ENCODE measurements around the gene NCK2.
"Not testable (repeated sequence)": the region's sequence is repeated elsewhere in the genome, so short reads cannot be mapped to it uniquely, and the experiment has no call there.

The NCK2 gene

DNA sequence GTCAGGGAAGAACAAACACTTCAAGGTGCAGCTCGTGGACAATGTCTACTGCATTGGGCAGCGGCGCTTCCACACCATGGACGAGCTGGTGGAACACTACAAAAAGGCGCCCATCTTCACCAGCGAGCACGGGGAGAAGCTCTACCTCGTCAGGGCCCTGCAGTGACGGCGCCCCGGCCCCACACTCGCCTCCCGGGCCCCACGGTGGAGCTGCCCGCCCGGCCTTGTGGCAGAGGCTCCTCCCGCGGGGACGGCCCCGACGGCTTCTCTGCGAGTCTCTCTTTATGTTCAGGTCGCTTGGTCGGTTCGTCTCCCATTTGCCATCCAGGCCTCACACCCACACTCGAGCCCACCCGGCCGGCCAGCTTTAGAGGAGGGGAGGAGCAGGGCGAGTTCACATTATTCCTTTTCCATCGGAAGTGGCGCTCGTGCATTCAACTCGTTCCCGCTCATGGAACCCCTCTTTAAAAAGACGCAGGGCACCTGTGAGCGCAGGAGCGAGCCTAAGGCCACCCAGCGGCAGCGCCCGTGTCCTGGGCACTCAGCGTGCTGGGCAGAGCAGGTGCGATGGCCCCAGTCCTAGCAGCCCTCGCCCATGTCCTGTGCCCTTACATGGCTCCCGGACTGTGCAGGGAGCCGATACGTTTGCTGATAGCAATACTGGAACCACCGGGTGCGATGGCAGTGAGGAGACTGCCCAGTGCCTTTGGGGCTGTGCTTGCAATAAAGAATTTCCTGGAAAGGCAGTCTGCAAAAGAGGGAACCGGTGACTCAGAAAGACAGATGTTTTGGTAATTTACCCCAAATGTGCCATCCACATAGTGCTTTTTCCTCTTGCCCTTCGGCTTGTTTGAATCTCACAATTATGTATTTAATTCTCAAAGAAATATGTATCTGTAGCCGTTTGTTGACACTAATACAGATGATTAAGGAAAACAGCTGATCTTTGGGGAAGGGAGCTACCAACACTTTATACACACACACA, 148.6 kb downstream of the NCK2 start:
- no peak for DNase-seq (ENCODE audit: low spot score)

DNA sequence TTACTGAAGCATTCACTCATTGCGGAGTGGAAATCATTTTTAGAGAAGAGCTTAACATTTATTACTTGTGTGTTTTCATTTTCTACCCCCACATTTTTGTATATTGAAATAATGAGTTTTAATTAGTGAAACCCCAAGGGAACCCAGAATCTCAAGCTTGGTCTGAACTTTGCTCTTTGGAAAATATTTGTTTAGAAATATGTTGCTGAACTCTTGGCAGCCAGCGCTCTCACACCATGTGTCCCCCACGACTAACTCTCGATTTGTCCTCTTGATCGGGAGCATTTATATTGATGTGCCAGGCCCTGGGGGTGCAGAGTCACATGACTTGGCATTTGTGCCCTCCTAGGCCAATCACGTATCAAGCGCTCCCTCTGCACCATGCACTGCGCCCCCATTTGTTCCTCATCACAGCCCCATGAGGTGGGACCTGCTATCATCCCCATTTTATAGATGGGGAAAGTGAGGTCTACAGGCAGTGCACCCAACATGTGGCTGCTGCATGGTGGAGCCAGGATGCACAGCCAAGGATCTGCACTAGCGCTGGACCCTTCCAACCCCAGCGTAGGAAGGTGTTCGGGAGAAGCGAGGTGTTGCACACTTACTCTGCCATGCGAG, 149.7 kb downstream of the NCK2 start:
- no peak for DNase-seq (ENCODE audit: low spot score)

DNA sequence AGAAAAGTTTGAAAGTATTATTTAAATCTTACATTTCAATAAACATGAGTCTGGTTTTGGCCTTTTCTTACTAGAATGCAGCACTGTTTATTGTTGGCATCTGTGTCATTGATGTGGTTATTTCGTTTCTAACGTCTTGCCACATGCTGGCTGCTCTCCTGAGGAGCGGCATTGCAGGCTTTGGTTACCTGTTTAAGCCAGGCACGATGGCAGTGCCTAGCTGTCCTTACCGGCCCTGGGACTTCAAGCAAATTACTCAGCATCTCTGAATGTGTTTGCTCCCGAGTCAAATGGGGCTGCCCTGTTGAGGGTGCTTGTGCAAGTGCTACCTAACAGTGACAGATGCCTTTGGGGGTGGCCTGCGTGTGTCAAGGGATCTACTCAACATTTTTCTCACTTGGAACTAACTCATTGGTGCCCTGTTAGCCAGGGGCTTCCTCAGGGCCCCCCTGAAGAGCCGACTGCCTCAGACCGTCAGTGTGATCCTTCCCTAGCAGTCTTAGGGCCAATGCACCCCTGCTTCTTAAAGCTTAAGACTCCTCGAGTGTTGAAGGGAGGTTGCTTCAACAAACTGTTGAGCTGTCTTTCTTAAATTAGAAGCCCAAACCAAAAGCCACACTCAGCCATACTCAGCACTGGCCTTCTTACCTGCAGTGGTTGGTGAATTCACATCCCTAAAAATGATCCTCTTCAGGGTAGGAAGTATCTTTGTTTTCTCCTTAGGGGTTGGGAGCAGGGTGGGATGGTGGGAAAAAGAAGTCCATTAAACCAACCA, 151.5 kb downstream of the NCK2 start:
- DNase-seq (ENCODE audit: low spot score), result no peak

DNA sequence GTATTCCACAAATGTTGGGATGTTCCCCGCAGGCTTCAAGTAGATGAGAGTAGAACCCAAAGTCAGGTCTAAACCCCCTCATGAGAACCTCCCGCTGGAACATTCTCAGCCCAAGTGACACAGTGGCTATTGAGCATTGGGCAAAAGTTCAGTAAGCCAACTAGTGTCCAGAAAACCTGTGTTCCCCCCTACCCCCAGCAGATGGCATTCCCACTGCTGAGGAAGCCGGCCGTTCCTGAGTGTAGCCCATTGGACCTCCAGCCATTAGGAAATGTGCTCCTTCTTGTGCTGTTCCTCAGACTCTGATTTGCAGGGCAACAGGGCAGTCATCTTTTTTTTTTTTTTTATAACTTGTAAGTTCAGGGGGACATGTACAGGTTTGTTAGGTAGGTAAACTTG, 152.1 kb downstream of the NCK2 start:
- DNase-seq (ENCODE audit: low spot score), result no peak

DNA sequence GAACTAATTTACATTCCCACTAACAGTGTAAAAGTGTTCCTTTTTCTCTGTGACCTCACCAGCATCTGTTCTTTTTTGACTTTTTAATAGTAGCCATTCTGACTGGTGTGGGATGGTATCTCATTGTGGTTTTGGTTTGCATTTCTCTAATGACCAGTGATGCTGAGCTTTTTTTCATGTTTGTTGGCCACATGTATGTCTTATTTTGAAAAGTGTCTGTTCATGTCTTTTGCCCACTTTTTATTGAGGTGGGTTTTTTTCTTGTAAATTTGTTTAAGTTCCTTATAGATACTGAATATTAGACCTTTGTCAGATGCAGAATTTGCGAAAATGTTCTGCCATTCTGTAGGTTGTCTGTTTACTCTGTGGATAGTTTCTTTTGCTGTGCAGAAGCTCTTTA, 153.0 kb downstream of the NCK2 start:
- DNase-seq (ENCODE audit: low spot score), result not testable (repeated sequence)

DNA sequence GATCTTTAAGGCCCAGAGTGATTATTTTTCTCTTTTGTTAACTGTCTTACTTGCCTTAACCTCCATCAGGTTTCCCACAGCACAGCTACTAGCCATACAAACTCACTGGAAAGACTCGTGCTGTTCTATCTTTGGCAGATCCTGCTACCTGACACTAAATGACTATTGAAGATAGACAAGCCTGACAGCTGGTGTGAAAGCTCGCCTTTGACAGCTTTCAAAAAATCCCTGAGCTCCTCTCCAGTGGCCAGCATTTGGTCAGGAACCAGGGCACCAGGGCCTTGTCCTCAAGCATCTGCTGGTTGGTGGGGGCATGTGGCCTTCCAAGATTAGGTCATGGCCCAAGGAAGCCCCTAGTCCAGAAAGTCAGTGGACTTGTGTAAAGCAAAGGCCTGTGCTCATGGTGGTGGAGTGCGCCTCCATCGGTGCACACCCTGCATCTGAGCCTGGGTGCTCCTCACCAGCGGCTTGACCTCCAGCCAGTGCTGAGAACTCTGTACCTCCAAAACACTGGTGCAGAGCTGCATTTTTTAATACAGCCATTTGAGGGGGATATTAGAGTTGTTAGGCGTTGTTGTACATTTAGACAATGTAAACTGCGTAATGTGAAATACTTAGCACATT, 158.5 kb downstream of the NCK2 start:
- DNase-seq (ENCODE audit: low spot score), result no peak

DNA sequence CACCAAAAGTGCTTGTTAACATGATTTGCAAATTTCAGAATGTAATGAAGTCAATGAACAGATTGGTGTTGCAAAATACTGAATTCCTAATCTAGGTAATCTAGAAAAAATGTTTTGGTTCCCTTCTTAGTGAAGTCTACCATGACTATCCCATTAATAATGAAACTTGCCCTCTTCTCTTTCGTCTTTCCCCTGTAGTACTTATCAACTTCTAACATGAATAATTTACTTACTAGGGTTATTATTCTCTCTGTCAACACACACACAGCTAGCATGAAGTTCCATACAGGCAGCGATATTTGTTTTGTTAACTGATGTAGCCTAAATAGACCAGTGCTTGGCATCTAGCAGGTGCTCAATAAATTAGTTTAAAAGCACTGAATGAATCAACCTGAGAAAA, 160.2 kb downstream of the NCK2 start:
- DNase-seq (ENCODE audit: low spot score), result no peak

DNA sequence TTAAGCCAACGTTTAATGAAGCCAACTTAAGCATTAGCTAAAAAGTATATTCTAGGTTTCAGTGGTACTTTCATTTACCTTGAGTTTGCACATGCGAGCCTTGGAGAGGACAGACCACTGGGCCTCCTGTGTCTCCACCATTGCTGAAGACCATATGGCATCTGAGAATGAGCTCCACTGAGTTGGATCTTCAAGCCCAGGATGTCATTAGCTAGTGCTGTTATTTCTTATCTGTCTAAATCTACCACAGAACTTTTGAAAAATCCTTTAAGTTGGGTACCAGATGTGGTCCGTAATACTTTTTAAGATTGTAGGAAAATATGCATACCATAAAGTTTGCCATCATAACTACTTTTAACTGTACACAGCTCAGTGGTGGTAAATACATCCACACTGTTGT, 161.8 kb downstream of the NCK2 start:
- no peak for DNase-seq (ENCODE audit: low spot score)

DNA sequence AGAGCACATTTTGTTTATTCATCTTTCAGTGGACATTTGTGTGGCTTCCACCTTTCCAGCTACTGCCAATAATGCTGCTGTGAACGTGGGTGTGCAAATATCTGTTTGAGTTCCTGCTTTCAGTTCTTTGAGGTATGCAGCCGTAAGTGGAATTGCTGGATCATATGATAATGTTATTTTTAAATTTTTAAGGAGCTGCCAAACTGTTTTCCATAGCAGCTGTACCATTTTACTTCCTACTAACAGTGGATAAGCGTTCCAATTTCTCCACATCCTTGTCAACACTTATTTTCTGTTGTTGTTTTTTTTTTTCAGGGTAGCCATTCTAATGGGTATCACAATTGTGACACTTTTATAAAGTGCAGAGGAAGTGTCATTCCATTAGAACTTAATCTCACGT, 162.5 kb downstream of the NCK2 start:
- no peak for DNase-seq (ENCODE audit: low spot score)

DNA sequence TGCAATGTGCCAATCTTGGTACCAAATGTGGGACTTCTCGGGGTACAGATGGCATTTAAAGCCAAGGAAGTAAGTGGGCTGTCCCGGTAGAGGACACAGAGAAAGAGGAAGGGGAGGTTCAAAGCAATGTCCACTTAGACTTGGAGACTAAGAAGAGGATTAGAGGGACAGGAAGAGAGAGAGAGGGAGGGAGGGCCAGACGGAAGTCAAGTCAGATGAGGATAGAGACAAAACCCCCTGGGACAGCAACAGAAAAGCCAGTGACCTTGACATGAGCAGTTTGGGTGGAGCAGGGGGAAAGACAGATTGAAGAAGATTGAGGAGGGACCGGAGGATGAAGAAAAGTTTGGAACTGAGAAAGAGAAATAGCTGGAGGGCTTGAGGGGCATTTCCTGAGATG, 164.5 kb downstream of the NCK2 start:
- DNase-seq (ENCODE audit: low spot score), result no peak

DNA sequence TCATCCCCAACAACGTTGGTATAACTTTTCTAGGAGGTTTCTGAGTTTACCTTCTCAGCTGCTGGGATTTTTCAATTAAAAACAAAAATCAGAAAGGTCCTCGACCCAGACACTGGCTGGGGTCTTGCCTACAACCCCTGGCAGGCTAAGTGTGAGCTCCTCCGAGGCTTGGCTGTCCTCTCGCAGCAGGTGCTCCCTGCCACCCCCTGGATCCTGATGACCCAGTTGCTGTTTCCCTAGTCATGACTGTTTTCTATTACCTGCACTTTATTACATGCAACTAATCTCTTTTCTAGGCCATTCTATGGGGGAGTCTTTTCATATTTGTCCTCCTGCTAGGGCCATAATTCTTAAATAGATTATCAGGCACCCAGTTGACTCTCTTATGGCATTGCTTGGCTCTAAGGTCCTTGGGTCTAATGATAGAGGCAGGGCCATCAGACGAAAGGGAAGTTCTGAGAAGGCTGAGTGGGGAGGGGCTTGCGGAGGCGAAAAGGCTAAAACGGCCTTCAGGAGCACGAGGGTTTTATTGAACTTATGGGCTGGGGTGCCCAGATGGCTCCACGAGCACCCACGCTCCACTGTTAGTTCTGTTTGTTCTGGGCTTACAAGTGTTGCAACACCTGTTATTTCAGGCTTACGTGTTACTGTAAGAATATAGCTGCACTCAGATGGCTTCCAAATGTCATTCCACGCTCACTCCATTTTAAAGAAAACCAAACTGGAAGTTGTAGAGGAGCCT, 166.0 kb downstream of the NCK2 start:
- DNase-seq (ENCODE audit: low spot score), result no peak

DNA sequence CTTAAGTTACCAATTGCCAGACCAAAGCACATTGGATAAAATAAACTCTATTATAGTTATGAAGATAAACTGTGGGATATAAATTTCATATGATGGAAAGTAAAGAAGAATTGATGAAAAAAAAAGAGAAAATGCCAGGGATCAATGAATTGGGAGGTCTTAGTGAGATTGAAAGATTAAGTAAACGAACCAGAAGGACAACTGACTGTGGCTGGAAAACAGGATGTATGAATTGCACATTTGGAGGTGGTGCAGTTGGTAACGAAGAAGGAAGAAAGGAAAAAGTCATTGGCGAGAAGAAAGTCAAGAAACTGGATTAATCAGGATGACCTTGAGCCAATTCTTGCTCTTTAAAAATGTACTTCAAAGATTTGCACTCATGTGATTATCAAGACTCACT, 166.7 kb downstream of the NCK2 start:
- no peak for DNase-seq (ENCODE audit: low spot score)

DNA sequence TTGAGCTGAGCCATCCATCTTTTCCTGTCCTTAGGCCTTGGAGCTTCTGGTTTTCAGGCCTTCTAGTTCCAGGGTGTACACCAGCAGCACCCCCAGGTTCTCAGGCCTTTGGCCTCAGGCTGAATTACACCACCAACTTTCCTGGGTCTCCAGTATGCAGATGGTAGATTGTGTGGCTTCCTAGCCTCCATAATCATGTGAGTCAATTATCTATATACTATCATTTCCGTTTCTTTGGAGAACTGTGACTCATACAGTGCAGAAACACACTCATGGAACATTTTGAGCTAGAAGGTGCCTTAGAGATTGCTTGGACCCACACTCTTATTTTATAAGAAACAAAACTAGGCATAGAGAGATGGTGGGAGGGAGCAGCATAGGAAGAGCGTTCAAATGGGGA, 167.4 kb downstream of the NCK2 start:
- no peak for DNase-seq (ENCODE audit: low spot score)

DNA sequence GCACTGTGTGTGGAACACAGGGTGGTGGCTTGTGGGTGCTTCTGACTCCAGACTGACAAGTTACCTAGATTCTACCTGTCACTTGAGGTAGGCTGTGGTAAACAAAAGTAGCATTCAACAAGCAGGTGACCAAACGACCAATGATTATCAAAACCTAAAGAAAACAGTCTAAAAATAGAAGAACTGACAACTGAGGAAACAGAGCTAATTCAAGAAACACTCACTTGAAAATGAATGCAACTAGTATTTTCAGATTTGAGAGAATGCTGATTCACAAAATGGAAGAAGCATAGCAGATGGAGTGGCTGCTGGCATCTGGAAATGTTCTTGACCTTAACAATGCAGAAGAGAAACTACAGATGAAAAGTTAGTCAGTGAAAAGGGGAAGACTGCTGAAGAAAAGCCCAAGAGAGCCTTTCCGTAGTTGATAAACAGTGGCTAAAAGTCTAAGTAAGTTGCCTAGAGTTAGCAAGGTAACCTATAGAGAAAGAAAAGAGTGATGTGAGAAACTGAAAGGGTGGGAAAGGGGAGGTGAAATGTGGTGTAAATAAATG, 170.4 kb downstream of the NCK2 start:
- DNase-seq (ENCODE audit: low spot score), result no peak

DNA sequence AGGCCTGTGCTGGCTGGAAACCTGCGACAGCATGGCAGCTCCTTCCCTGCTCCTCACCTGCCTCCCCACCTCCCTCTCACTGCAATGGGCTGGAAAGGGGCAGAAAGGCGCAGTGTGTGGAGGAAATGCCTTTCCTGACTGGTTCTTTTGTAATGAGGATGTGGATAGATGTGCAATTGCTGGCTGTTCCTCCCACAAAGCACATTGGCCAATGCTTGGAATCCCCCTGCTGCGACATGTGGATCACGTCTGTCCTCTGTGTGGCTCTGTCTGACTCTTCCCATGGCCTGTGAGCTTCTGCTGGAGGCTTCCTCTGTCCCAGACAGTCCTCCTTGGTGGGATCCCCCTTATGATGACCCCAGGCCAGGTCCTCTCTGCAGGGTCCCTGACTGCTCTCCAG, 172.5 kb downstream of the NCK2 start:
- DNase-seq (ENCODE audit: low spot score), result no peak

DNA sequence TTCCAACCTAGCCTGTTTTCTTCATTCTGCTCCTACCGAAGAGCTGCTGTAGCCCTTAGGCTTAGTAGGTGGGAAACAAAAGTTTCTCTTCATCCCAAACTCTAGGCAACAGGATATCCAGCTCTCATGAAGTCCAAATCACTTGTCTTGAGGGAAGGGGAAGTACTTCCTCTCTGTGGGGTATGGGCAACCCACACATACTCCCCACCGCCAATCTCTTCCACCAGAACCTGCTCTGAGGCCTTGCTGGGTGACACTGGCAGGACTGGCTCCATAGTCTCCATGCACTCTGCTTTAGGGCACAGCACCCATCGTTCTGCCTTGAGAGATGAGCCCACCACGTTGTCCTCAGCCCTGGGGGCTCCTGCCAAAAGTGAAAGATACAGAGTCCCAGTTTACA, 173.0 kb downstream of the NCK2 start:
- DNase-seq (ENCODE audit: low spot score), result no peak

DNA sequence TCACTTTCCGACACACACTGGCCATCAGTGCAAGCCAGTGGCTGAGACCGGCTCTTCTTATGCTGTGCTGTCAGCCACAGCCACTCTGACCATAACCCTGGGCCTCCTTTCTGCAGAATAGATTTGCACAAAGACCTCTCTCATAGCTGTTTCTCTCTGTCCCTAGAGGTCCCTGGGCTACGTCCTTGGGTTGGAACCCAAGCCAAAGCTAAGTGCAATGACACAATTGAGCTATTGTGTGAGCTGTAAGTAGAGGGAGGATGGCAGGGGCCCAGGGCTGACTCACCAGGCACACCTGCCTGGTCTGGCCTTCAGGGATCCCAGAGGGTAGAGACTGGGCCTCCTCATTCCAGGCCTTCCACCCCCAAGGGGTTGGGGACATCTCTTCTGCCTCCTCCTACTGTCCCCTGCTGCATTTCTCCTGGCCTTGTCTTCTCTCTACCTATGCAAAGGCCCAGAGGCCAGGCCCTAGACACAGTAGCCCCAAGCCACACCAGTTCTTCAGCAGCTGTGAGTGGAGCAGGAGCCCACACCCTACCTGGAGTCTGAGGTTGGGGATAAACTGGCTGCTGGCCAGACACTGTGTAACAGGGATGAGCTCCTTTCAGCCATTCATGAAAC, 174.6 kb downstream of the NCK2 start:
- no peak for DNase-seq (ENCODE audit: low spot score)

DNA sequence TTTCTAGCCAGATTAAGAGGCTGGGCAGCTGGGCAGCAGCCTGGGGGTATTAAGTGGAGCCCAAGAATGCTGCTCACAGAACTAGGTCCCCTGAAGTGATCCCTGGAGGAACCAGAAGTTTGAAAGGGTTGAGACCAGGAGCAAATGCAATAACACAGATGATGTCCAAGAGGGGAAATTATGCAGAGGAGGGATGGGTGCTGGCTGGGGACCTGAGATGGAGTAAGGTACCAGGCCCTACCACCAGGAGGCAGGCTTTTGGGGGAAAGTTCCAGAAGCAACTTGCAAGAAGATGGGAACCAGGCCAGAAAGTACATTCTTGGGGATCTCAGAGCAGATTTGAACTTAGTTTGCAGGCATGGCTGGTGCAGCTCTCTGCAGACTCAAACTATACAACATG, 175.1 kb downstream of the NCK2 start:
- no peak for DNase-seq (ENCODE audit: low spot score)

DNA sequence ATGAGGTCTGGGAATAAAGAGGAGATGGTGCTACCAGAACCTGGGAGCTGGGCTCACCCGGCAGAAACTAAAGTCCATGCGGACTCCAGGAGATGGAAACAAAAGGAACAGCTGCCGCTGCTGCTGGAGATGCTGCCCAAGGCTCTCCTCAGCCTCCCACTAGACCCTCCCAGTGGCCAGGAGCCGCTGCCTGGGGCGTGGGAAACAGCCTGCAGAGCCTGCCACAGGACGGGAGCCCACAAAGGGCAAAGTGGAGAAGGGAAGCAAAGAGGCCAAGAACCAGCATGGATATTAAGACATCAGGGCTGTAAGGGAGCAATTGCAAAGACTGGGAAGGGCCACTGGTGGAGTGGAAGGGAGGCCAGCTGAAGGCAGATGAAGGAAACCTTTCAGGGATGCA, 179.6 kb downstream of the NCK2 start:
- DNase-seq (ENCODE audit: low spot score), result no peak

DNA sequence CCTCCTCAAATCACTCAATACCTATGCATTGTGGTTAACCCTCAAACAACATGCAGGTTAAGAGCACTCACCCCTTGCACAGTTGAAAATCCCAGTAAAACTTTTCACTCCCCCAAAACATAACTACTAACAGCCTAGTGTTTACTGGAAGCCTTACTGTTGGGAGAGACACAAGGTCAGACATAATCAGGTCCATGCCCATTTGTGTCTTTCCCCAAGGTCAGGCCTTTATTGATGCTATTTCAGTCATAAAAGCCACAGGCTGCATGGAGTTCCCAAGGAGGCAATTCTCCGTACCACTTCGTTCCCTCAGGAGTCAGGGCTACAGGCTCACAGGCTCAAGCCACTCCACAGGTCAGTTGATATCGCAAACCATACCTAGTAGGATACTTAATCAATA, 180.2 kb downstream of the NCK2 start:
- no peak for DNase-seq (ENCODE audit: low spot score)

DNA sequence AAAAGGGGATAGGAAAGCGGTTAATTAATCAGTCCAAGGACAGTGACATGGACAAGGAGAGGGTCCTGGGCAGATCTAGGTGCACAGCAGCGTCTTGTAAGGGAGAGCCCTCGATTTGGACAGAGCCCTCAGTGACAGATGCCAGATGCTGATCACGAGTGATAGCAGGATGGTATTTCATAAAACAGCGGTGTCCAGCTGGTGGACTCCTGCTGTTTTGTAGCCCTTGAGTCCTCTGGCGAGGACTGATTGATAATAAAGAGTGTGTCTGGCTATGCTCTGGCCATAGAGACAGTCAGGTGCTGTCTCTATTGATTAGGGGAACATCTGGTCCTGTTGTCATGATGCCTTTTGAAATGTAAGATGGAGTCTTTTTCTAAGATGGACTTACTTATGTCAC, 180.7 kb downstream of the NCK2 start:
- DNase-seq (ENCODE audit: low spot score), result no peak
